ENCODE measurements around the gene WNT3. TPM values are rescaled to one million over a fixed set of nuclear protein-coding genes. Genes with fewer than 3 reads are reported as not detected.

WNT3 gene
- total RNA-seq, 2 experiments from 2014 or later = not detected

DNA sequence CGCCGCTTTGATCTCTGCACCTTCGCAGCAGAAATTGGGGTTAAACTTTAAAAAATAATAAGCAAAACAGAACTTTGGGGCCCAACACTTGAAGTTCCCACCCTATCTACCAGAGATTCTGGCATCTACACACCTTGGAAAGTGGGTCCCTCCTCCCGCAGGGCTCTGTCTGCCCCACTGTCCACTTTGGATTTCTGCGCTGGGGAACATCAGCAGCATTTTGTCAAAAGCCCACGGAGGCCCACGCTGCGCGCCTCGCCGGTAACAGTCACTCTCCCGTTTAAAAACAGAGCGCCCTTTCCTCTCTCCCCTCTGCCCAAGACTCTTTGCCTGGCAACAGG, 32.2 kb upstream of the WNT3 start:
- Mint-ChIP-seq H3K27me3 (peaks cover 91% of the 10 kb centered on the region), H3K4me3 (peak overlapping the region; percentile 62), H3K9me3 (no peaks in the 10 kb centered on the region), H3K27ac (no peak overlapping the region), H3K36me3 (ENCODE audit: low read depth) (no peaks in the 10 kb centered on the region), H3K4me1 (ENCODE audit: low read depth) (peaks cover 5% of the 10 kb centered on the region)
- POLR2A ChIA-PET = no interaction called here
- DNase-seq = no peak
- H3K27me3 ChIP-seq (ENCODE audit: control insufficient read depth in 1 of 2, insufficient read depth in 2 of 2, low read length in 2 of 2) = peaks cover 52 to 57% of the 10 kb centered on the region in 2 experiments
- H3K36me3 ChIP-seq (ENCODE audit: insufficient read depth, low read length) = no peaks in the 10 kb centered on the region
- TF ChIP-seq, protein P1, sequence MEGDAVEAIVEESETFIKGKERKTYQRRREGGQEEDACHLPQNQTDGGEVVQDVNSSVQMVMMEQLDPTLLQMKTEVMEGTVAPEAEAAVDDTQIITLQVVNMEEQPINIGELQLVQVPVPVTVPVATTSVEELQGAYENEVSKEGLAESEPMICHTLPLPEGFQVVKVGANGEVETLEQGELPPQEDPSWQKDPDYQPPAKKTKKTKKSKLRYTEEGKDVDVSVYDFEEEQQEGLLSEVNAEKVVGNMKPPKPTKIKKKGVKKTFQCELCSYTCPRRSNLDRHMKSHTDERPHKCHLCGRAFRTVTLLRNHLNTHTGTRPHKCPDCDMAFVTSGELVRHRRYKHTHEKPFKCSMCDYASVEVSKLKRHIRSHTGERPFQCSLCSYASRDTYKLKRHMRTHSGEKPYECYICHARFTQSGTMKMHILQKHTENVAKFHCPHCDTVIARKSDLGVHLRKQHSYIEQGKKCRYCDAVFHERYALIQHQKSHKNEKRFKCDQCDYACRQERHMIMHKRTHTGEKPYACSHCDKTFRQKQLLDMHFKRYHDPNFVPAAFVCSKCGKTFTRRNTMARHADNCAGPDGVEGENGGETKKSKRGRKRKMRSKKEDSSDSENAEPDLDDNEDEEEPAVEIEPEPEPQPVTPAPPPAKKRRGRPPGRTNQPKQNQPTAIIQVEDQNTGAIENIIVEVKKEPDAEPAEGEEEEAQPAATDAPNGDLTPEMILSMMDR (IDR thresholded peaks at IDR 0.05) = no peak
- CTCF ChIA-PET = no interaction called here
- intact Hi-C loops (cut with DNase I, micrococcal nuclease) = no loop called here
- no peak for ATAC-seq (ENCODE audit: poor library complexity)
- no peak overlapping the region for H3K27ac ChIP-seq (ENCODE audit: low read depth in 1 of 2, low read length in 2 of 2)
- no peak overlapping the region for H3K4me3 ChIP-seq (ENCODE audit: low read length)
- H3K9me3 ChIP-seq (ENCODE audit: control insufficient read depth in 1 of 2, insufficient read depth in 1 of 2, low read length in 2 of 2) = peaks cover 0 to 11% of the 10 kb centered on the region in 2 experiments
- peaks cover 12% of the 10 kb centered on the region for H3K4me1 ChIP-seq (ENCODE audit: insufficient read depth, low read length)

DNA sequence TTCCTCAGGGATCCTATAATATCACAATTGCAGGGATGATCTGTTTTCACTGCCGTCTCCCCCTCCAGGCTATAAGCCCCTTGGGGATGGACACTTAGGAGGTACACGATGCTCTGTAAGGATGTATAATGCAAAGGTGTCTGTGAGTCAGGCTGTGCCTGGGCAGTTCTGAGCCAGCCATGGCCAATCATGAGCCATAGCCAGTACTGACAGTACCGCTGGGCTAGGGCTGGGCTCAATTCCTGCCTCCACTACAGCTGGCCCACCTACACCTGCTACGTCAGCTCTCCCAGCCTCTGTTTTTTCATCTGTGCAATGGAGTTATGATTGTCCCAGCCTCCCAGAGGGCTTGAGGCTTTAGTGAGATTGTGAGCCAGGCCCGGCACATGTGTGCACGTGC, 30.0 kb upstream of the WNT3 start:
- Histone ChIP-seq H3K27me3 (ENCODE audit: control insufficient read depth in 1 of 2, insufficient read depth in 2 of 2, low read length in 2 of 2) (peaks cover 41 to 57% of the 10 kb centered on the region in 2 experiments), H3K4me1 (ENCODE audit: insufficient read depth, low read length) (peaks cover 12% of the 10 kb centered on the region), H3K27ac (ENCODE audit: low read depth in 1 of 2, low read length in 2 of 2) (no peak overlapping the region), H3K4me3 (ENCODE audit: low read length) (no peak overlapping the region), H3K9me3 (ENCODE audit: control insufficient read depth in 1 of 2, insufficient read depth in 1 of 2, low read length in 2 of 2) (peaks cover under 1 to 11% of the 10 kb centered on the region in 2 experiments), H3K36me3 (ENCODE audit: insufficient read depth, low read length) (no peaks in the 10 kb centered on the region)
- Mint-ChIP-seq H3K36me3 (ENCODE audit: low read depth) (no peaks in the 10 kb centered on the region), H3K4me1 (ENCODE audit: low read depth) (peaks cover 5% of the 10 kb centered on the region), H3K27me3 (peaks cover 87% of the 10 kb centered on the region), H3K4me3 (no peak overlapping the region), H3K27ac (no peak overlapping the region), H3K9me3 (no peaks in the 10 kb centered on the region)
- CTCF ChIA-PET = no interaction called here
- no peak for ATAC-seq (ENCODE audit: poor library complexity)
- TF ChIP-seq, protein P1 (IDR thresholded peaks at IDR 0.05) = no peak
- POLR2A ChIA-PET = no interaction called here
- DNase-seq = no peak
- intact Hi-C loops (cut with DNase I, micrococcal nuclease) = no loop called here

DNA sequence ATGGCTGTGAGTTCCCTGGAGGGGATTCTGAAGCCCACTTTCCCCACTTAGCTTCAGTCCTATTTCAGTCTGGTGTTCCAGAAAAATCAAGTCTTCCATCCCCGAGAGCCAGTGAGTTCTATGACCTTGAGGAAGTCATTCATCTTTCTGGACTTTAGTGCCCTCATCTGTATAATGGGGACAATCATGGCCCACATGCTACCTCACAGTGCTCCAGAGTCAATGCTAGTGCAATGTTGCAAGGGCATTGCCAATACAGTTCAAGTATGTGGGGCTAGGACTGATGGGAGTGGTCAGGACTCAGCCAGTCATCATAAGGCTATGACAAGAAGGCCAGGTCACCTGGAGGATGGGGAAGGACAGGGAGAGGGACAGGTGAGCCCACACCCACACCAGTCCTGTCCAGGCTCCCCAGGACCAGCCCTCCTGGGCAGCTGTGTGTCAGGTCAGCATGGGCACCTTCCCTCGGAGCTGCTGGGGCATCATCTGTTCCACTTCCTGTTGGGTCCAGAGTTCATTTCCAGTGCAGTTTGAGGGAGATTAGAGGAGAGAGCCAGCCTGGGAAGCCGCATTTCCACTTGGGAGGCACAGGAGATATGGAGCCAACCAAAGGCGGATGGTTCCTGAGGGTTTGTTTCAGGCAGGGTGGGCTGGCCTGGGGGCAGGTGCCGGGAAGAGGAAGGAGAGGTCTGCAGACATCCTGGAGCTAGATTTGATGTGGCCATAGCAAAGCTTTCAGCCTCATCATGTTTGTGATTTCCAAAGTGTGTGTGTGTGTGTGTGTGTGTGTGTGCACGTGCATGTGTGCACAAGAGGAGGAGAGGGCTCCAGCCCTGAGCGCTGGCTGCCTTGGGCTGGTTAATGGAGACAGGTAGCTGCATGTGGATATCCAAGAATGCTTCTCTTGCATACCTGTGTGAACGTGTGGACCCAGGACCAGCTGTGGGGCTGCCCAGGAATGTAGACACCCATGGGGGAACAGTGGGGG, 29.0 kb upstream of the WNT3 start:
- peaks cover 34 to 54% of the 10 kb centered on the region in 2 experiments for H3K27me3 ChIP-seq (ENCODE audit: control insufficient read depth in 1 of 2, insufficient read depth in 2 of 2, low read length in 2 of 2)
- H3K4me1 ChIP-seq (ENCODE audit: insufficient read depth, low read length) = peaks cover 12% of the 10 kb centered on the region
- Mint-ChIP-seq H3K9me3 (peaks cover 5% of the 10 kb centered on the region), H3K27me3 (peaks cover 89% of the 10 kb centered on the region), H3K27ac (no peak overlapping the region), H3K4me3 (no peak overlapping the region), H3K36me3 (ENCODE audit: low read depth) (no peaks in the 10 kb centered on the region), H3K4me1 (ENCODE audit: low read depth) (no peaks in the 10 kb centered on the region)
- H3K4me3 ChIP-seq (ENCODE audit: low read length) = no peak overlapping the region
- H3K27ac ChIP-seq (ENCODE audit: low read depth in 1 of 2, low read length in 2 of 2) = no peak overlapping the region
- peaks cover 11% of the 10 kb centered on the region in 2 experiments for H3K9me3 ChIP-seq (ENCODE audit: control insufficient read depth in 1 of 2, insufficient read depth in 1 of 2, low read length in 2 of 2)
- TF ChIP-seq, protein P1 (IDR thresholded peaks at IDR 0.05) = no peak
- H3K36me3 ChIP-seq (ENCODE audit: insufficient read depth, low read length) = no peaks in the 10 kb centered on the region
- ChIA-PET POLR2A (no interaction called here), CTCF (interaction anchor here (0.7 kb wide), 1 partner anchor 101 kb away, joined by 4 read pairs; no protein-coding TSS in a partner anchor)
- no peak for DNase-seq
- no peak for ATAC-seq (ENCODE audit: poor library complexity)
- intact Hi-C loops (cut with DNase I, micrococcal nuclease) = no loop called here
